RWPE2 (cell line): ENCODE results near the gene TTC13.

ENCODE experiments used
- ATAC-seq: fragments of 200-7000 bp; cut with Tn5 transposase; 3 replicates; pipeline ENCODE4 v1.9.1; 2021; ENCODE audit warnings: low read depth
- DNase-seq: peaks from one replicate; pipeline ENCODE4 v3.0.0-alpha.2; 2020; ENCODE audit warnings: low spot score
- H3K27ac ChIP-seq: fragments of 450-650 bp; 2 replicates; pipeline ENCODE4 v1.5.1; 2017; ENCODE audit warnings: mild to moderate bottlenecking; ENCODE audit not compliant: poor library complexity, severe bottlenecking
- H3K27me3 ChIP-seq: fragments of 250-450 bp; sonication (Bioruptor Pico); 2 replicates; pipeline ENCODE4 v1.5.1; 2021; ENCODE audit warnings: mild to moderate bottlenecking, moderate library complexity; ENCODE audit not compliant: insufficient read depth, poor library complexity, severe bottlenecking
- H3K36me3 ChIP-seq: fragments of 250-450 bp; sonication (Bioruptor Pico); 2 replicates; pipeline ENCODE4 v1.5.1; 2020; ENCODE audit warnings: low read depth, mild to moderate bottlenecking, moderate library complexity
- H3K4me1 ChIP-seq: fragments of 250-450 bp; sonication (Bioruptor Pico); 2 replicates; pipeline ENCODE4 v1.5.1; 2021; ENCODE audit warnings: mild to moderate bottlenecking, moderate library complexity; ENCODE audit not compliant: insufficient read depth, poor library complexity, severe bottlenecking
- H3K4me3 ChIP-seq: fragments of 250-450 bp; sonication (Bioruptor Pico); 2 replicates; pipeline ENCODE4 v1.5.1; 2021; ENCODE audit warnings: mild to moderate bottlenecking, moderate library complexity; ENCODE audit not compliant: severe bottlenecking
- H3K9me3 ChIP-seq: fragments of 250-450 bp; sonication (Bioruptor Pico); 2 replicates; pipeline ENCODE4 v1.5.1; 2021; ENCODE audit warnings: mild to moderate bottlenecking, moderate library complexity; ENCODE audit not compliant: severe bottlenecking
- TF ChIP-seq, protein P1 (sequence below): fragments of 450-650 bp; IDR thresholded peaks from one replicate; pipeline ENCODE4 v1.5.1; 2017; ENCODE audit warnings: mild to moderate bottlenecking, moderate library complexity; ENCODE audit not compliant: poor library complexity, severe bottlenecking

TTC13 gene

DNA sequence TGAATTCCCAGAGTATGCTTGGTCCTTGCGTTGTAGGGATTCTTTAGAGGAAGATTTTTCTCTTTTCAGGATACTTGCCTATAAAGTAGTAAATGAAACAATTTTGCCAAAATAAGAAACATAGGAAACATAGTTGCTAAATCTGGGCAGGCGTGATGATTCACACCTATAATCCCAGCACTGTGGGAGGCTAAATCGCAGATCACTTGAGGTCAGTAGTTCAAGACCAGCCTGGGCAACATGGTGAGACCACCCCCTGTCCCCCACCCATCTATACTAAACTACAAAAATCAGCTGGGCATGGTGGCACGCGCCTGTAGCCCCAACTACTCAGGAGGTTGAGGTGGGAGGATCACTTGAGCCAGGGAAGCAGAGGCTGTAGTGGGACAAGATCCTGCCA lies 5.2 kb upstream of the TTC13 start:
- Histone ChIP-seq H3K36me3 (peaks cover 27% of the 10 kb centered on the region), H3K9me3 (no peaks in the 10 kb centered on the region), H3K4me1 (peaks cover 10% of the 10 kb centered on the region), H3K27ac (no peak overlapping the region), H3K4me3 (no peak overlapping the region), H3K27me3 (no peaks in the 10 kb centered on the region)
- TF ChIP-seq, protein P1, sequence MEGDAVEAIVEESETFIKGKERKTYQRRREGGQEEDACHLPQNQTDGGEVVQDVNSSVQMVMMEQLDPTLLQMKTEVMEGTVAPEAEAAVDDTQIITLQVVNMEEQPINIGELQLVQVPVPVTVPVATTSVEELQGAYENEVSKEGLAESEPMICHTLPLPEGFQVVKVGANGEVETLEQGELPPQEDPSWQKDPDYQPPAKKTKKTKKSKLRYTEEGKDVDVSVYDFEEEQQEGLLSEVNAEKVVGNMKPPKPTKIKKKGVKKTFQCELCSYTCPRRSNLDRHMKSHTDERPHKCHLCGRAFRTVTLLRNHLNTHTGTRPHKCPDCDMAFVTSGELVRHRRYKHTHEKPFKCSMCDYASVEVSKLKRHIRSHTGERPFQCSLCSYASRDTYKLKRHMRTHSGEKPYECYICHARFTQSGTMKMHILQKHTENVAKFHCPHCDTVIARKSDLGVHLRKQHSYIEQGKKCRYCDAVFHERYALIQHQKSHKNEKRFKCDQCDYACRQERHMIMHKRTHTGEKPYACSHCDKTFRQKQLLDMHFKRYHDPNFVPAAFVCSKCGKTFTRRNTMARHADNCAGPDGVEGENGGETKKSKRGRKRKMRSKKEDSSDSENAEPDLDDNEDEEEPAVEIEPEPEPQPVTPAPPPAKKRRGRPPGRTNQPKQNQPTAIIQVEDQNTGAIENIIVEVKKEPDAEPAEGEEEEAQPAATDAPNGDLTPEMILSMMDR: no peak
- no peak for ATAC-seq
- no peak for DNase-seq

DNA sequence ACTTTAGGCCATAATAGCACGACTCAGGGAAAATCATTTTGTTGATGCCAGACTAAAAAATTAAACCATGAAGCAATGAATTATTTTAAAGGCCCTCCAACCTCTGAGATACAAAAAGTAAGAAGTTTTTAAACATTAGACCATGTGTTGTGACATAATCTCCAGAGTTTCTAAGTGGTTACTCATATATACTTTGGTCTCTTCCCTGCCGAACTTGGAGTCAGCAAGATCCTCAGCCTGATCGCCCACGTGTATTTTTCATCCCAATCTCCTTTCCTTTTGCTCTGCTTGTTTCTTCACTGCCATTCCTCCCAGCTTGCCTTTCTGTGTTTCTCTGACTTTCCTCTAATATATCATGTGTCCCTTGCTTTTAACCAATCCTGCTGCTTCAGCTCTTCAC lies 4.0 kb upstream of the TTC13 start:
- H3K27me3 ChIP-seq: no peaks in the 10 kb centered on the region
- H3K27ac ChIP-seq: no peak overlapping the region
- H3K36me3 ChIP-seq: peaks cover 18% of the 10 kb centered on the region
- no peak for DNase-seq
- ATAC-seq: no peak
- H3K9me3 ChIP-seq: no peaks in the 10 kb centered on the region
- no peak overlapping the region for H3K4me3 ChIP-seq
- H3K4me1 ChIP-seq: peaks cover 9% of the 10 kb centered on the region
- TF ChIP-seq, protein P1: no peak

DNA sequence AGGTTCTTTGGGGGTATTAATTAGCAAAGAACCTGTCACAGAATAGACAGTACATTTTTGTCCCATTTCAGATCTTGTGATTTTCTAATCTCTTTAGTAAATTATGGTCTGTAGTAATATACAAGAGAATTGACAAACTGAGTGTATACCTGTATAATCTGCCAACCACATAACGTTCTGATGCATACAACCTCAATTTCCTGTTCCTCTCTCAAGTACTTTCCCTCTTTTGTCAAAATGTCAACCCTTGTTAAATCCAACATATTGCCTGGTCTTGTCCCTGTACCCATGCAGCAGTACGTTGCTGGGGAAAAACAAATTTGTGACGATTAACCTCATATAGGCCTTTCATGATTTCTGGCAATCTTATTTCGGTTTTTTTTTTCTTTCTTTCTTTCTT lies 1.3 kb upstream of the TTC13 start:
- H3K36me3 ChIP-seq: peaks cover 18% of the 10 kb centered on the region
- no peaks in the 10 kb centered on the region for H3K27me3 ChIP-seq
- no peak overlapping the region for H3K27ac ChIP-seq
- TF ChIP-seq, protein P1: no peak
- H3K9me3 ChIP-seq: no peaks in the 10 kb centered on the region
- DNase-seq (no peak), ATAC-seq (no peak)
- H3K4me3 ChIP-seq: peak overlapping the region; percentile 87
- no peaks in the 10 kb centered on the region for H3K4me1 ChIP-seq

DNA sequence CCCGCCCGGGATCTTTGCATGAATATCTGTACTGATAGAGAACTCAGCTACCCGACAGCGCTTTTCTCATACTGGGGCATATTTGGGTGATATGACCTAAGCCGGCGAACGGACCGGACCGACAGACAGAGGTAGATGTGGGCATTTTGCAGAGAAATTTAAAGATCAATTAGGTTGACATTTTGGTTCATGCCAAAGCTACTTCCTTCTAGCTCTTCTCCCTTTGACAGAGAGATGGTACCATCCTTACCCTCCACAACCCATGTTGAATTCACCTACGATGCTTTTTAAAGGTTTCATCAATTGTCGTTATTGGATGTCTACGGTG lies 692 bp upstream of the TTC13 start:
- TF ChIP-seq, protein P1: no peak
- Histone ChIP-seq H3K4me1 (no peaks in the 10 kb centered on the region), H3K27ac (no peak overlapping the region), H3K36me3 (peaks cover 18% of the 10 kb centered on the region), H3K4me3 (peak overlapping the region; percentile 87), H3K27me3 (no peaks in the 10 kb centered on the region), H3K9me3 (no peaks in the 10 kb centered on the region)
- no peak for ATAC-seq
- DNase-seq: no peak

DNA sequence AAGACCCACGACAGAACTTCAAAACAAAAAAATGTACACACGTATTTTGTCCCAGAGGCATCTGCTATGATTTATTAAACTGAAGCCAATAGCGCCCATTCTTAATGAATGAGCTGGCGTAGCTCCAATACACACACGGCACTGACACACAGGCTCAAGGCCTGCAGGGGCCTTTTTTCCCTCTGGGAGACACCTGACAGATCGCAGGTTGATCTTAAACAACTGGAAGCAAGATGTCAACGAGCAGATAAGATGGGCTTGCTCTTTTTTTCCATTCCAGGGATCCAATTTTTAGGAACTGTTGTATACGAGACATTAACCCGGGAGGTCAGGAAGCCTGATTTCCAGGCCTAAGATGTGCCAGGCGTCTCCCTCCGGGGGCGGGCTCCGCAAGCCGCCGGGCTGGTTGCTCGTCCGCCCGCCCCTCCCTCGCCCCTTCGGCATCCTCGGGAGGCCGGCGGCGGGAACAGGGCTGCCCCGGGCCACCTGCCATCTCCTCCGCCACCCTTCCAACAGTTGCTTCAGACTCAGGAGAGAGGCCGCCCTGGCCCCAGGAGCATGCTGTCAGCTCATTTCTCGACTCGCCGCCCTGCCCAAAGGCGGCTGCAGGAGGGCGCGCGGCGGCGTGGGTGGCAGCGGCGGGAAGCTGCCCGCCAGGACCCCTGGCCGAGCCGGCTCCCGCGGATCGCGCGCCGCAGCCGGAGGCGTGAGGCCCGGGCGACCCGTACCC lies 735 bp downstream of the TTC13 start:
- no peaks in the 10 kb centered on the region for H3K9me3 ChIP-seq
- peaks cover 18% of the 10 kb centered on the region for H3K36me3 ChIP-seq
- no peaks in the 10 kb centered on the region for H3K4me1 ChIP-seq
- ATAC-seq (no peak), DNase-seq (no peak)
- peak overlapping the region; percentile 87 for H3K4me3 ChIP-seq
- no peaks in the 10 kb centered on the region for H3K27me3 ChIP-seq
- TF ChIP-seq, protein P1: no peak
- H3K27ac ChIP-seq: peak overlapping the region; percentile 24
